SK-N-SH treated with all-trans-retinoic acid at 6 μM for 48 hours (cell line): ENCODE data around the gene FBXO48.
A peak's percentile ranks its signal among the peaks of the same experiment; 100 is the strongest.
"Not testable (repeated sequence)": the region's sequence is repeated elsewhere in the genome, so short reads cannot be mapped to it uniquely, and the experiment has no call there.

Experiments
- ATAC-seq: fragments of 200-7000 bp; cut with Tn5 transposase; 3 replicates; pipeline ENCODE4 v1.9.1; 2020; ENCODE audit warnings: mild to moderate bottlenecking, moderate library complexity
- ARNTL ChIP-seq: fragments of 450-650 bp; formaldehyde crosslinking; IDR thresholded peaks from 2 replicates; pipeline ENCODE4 v1.5.0; 2020; ENCODE audit warnings: low read depth, mild to moderate bottlenecking, moderate library complexity, borderline replicate concordance
- BACH2 ChIP-seq: fragments of 250-450 bp; sonication (Bioruptor Pico); IDR thresholded peaks from 2 replicates; pipeline ENCODE4 v1.9.0; 2021; ENCODE audit warnings: mild to moderate bottlenecking, borderline replicate concordance
- CREB5 ChIP-seq: fragments of 250-450 bp; sonication (Bioruptor Pico); IDR thresholded peaks from 2 replicates; pipeline ENCODE4 v1.5.1; 2020; ENCODE audit warnings: low read depth, mild to moderate bottlenecking, moderate library complexity
- CSDC2 ChIP-seq: fragments of 250-450 bp; sonication (Bioruptor Pico); IDR thresholded peaks from 2 replicates; pipeline ENCODE4 v1.5.0; 2020; ENCODE audit warnings: mild to moderate bottlenecking, moderate library complexity
- GLIS3 ChIP-seq: fragments of 250-450 bp; sonication (Bioruptor Pico); IDR thresholded peaks from 2 replicates; pipeline ENCODE4 v1.5.0; 2020; ENCODE audit warnings: mild to moderate bottlenecking, moderate library complexity
- ISL1 ChIP-seq: fragments of 250-450 bp; sonication (Bioruptor Pico); IDR thresholded peaks from 2 replicates; pipeline ENCODE4 v2.1.2; 2022; ENCODE audit warnings: mild to moderate bottlenecking, moderate library complexity
- OSR1 ChIP-seq: fragments of 250-450 bp; sonication (Bioruptor Pico); IDR thresholded peaks from 2 replicates; pipeline ENCODE4 v1.8.0; 2022; ENCODE audit warnings: moderate library complexity, mild to moderate bottlenecking, inconsistent platforms
- PPARA ChIP-seq: fragments of 250-450 bp; sonication (Bioruptor Pico); IDR thresholded peaks from 2 replicates; pipeline ENCODE4 v1.5.0; 2020; ENCODE audit warnings: mild to moderate bottlenecking, borderline replicate concordance
- TCF4 ChIP-seq: fragments of 250-450 bp; sonication (Bioruptor Pico); IDR thresholded peaks from 2 replicates; pipeline ENCODE4 v1.8.0; 2021; ENCODE audit warnings: mild to moderate bottlenecking, moderate library complexity, borderline replicate concordance
- TOX ChIP-seq: fragments of 250-450 bp; sonication (Bioruptor Pico); IDR thresholded peaks from 2 replicates; pipeline ENCODE4 v1.8.0; 2021; ENCODE audit warnings: mild to moderate bottlenecking, moderate library complexity, borderline replicate concordance
- ZC3H10 ChIP-seq: fragments of 250-450 bp; sonication (Bioruptor Pico); IDR thresholded peaks from 2 replicates; pipeline ENCODE4 v1.5.1; 2021; ENCODE audit warnings: mild to moderate bottlenecking, moderate library complexity
- ZFP3 ChIP-seq: fragments of 250-450 bp; sonication (Bioruptor Pico); IDR thresholded peaks from 2 replicates; pipeline ENCODE4 v1.5.0; 2020; ENCODE audit warnings: mild to moderate bottlenecking, moderate library complexity
- ZFP30 ChIP-seq: fragments of 450-650 bp; formaldehyde crosslinking; IDR thresholded peaks from 2 replicates; pipeline ENCODE4 v1.5.0; 2022; ENCODE audit warnings: mild to moderate bottlenecking, moderate library complexity
- ZNF565 ChIP-seq: fragments of 450-650 bp; formaldehyde crosslinking; conservative IDR thresholded peaks from 2 replicates; pipeline ENCODE4 v1.5.0; 2020; ENCODE audit warnings: low read depth, mild to moderate bottlenecking, moderate library complexity
- ZNF70 ChIP-seq: fragments of 450-650 bp; formaldehyde crosslinking; IDR thresholded peaks from 2 replicates; pipeline ENCODE4 v1.5.0; 2020; ENCODE audit warnings: mild to moderate bottlenecking, moderate library complexity
- TF ChIP-seq, protein P1 (sequence below): fragments of 250-450 bp; sonication (Bioruptor Pico); IDR thresholded peaks from 2 replicates; pipeline ENCODE4 v1.5.1; 2021; ENCODE audit warnings: mild to moderate bottlenecking, moderate library complexity
- TF ChIP-seq, protein P2 (sequence below): fragments of 250-450 bp; sonication (Bioruptor Pico); IDR thresholded peaks from 2 replicates; pipeline ENCODE4 v1.5.0; 2020; ENCODE audit warnings: mild to moderate bottlenecking, moderate library complexity
- TF ChIP-seq, protein P3 (sequence below): fragments of 250-450 bp; sonication (Bioruptor Pico); IDR thresholded peaks from 2 replicates; pipeline ENCODE4 v1.8.0; 2020; ENCODE audit warnings: mild to moderate bottlenecking, moderate library complexity, borderline replicate concordance
- TF ChIP-seq, protein P4 (sequence below): fragments of 250-450 bp; sonication (Bioruptor Pico); IDR thresholded peaks from 2 replicates; pipeline ENCODE4 v1.8.0; 2021; ENCODE audit warnings: low read depth, mild to moderate bottlenecking, moderate library complexity, borderline replicate concordance

Gene FBXO48

DNA sequence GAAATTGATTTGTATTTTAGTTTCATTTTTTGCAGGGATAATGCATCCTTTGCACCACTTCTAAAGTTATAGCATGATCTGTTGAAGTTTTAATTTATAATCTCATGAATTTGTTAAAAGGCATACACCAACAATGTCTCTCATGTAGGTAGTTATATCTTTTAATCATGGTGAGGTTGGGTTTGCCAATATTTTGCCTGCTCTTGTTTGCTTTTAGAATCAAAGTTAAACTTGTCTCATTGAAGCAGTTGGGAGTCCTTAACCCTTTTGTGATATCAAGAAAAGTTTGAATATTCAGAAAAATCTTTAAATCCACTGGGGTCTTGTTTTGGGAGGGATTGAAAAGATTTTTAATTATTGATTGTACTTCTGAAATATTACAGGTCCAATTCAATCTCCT lies 32.0 kb upstream of the FBXO48 start:
- TF ChIP-seq CREB5 (CRISPR knock-in tag), result no peak
- ATAC-seq, result no peak

DNA sequence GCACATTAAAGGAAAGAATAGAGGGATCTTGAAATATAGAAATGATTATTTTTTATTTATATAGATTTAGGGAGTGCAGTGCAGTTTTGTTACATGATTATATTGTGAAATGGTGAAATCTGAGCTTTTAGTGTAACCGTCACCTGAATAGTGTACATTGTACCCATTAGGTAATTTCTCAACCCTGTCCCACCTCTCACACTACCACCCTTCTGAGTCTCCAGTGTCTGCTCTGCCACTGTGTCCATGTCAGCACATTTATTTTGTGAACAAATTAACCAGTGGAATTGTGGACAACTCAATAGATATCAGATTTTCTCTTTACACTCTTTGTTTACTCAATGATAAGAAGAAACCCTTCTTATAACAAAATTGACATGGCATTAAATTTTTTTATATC lies 24.5 kb upstream of the FBXO48 start:
- ATAC-seq, result no peak
- TF ChIP-seq OSR1, result no peak
- TF ChIP-seq, protein P1, sequence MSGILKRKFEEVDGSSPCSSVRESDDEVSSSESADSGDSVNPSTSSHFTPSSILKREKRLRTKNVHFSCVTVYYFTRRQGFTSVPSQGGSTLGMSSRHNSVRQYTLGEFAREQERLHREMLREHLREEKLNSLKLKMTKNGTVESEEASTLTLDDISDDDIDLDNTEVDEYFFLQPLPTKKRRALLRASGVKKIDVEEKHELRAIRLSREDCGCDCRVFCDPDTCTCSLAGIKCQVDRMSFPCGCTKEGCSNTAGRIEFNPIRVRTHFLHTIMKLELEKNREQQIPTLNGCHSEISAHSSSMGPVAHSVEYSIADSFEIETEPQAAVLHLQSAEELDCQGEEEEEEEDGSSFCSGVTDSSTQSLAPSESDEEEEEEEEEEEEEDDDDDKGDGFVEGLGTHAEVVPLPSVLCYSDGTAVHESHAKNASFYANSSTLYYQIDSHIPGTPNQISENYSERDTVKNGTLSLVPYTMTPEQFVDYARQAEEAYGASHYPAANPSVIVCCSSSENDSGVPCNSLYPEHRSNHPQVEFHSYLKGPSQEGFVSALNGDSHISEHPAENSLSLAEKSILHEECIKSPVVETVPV, result no peak
- TF ChIP-seq ZNF565 (CRISPR knock-in tag), result no peak
- no peak for TF ChIP-seq ZC3H10 (CRISPR knock-in tag)
- no peak for TF ChIP-seq GLIS3 (CRISPR knock-in tag)
- TF ChIP-seq BACH2 (CRISPR knock-in tag), result no peak
- no peak for TF ChIP-seq TOX (CRISPR knock-in tag)
- no peak for TF ChIP-seq TCF4
- TF ChIP-seq ARNTL (CRISPR knock-in tag), result no peak

- TF ChIP-seq, protein P2, sequence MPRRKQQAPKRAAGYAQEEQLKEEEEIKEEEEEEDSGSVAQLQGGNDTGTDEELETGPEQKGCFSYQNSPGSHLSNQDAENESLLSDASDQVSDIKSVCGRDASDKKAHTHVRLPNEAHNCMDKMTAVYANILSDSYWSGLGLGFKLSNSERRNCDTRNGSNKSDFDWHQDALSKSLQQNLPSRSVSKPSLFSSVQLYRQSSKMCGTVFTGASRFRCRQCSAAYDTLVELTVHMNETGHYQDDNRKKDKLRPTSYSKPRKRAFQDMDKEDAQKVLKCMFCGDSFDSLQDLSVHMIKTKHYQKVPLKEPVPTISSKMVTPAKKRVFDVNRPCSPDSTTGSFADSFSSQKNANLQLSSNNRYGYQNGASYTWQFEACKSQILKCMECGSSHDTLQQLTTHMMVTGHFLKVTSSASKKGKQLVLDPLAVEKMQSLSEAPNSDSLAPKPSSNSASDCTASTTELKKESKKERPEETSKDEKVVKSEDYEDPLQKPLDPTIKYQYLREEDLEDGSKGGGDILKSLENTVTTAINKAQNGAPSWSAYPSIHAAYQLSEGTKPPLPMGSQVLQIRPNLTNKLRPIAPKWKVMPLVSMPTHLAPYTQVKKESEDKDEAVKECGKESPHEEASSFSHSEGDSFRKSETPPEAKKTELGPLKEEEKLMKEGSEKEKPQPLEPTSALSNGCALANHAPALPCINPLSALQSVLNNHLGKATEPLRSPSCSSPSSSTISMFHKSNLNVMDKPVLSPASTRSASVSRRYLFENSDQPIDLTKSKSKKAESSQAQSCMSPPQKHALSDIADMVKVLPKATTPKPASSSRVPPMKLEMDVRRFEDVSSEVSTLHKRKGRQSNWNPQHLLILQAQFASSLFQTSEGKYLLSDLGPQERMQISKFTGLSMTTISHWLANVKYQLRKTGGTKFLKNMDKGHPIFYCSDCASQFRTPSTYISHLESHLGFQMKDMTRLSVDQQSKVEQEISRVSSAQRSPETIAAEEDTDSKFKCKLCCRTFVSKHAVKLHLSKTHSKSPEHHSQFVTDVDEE (CRISPR knock-in tag), result no peak
- TF ChIP-seq, protein P1, result no peak
- TF ChIP-seq PPARA (no peak), ARNTL (CRISPR knock-in tag) (no peak), GLIS3 (CRISPR knock-in tag) (no peak), CSDC2 (CRISPR knock-in tag) (no peak), ZFP30 (no peak), ISL1 (CRISPR knock-in tag) (no peak)
- no peak for ATAC-seq
Observed at GRCh38 chr2:68489282-68489681, 22.2 kb upstream of the FBXO48 start.

- ATAC-seq, result not testable (repeated sequence)
Observed at GRCh38 chr2:68488605-68489004, 21.5 kb upstream of the FBXO48 start.

GRCh38 chr2:68487773-68488355 lies 20.8 kb upstream of the FBXO48 start:
- no peak for TF ChIP-seq TOX (CRISPR knock-in tag)
- no peak for TF ChIP-seq ZFP30
- no peak for TF ChIP-seq TCF4
- TF ChIP-seq, protein P3, sequence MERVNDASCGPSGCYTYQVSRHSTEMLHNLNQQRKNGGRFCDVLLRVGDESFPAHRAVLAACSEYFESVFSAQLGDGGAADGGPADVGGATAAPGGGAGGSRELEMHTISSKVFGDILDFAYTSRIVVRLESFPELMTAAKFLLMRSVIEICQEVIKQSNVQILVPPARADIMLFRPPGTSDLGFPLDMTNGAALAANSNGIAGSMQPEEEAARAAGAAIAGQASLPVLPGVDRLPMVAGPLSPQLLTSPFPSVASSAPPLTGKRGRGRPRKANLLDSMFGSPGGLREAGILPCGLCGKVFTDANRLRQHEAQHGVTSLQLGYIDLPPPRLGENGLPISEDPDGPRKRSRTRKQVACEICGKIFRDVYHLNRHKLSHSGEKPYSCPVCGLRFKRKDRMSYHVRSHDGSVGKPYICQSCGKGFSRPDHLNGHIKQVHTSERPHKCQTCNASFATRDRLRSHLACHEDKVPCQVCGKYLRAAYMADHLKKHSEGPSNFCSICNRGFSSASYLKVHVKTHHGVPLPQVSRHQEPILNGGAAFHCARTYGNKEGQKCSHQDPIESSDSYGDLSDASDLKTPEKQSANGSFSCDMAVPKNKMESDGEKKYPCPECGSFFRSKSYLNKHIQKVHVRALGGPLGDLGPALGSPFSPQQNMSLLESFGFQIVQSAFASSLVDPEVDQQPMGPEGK, result no peak
- TF ChIP-seq CREB5 (CRISPR knock-in tag), result no peak
- TF ChIP-seq ZC3H10 (CRISPR knock-in tag), result no peak
- TF ChIP-seq, protein P4, sequence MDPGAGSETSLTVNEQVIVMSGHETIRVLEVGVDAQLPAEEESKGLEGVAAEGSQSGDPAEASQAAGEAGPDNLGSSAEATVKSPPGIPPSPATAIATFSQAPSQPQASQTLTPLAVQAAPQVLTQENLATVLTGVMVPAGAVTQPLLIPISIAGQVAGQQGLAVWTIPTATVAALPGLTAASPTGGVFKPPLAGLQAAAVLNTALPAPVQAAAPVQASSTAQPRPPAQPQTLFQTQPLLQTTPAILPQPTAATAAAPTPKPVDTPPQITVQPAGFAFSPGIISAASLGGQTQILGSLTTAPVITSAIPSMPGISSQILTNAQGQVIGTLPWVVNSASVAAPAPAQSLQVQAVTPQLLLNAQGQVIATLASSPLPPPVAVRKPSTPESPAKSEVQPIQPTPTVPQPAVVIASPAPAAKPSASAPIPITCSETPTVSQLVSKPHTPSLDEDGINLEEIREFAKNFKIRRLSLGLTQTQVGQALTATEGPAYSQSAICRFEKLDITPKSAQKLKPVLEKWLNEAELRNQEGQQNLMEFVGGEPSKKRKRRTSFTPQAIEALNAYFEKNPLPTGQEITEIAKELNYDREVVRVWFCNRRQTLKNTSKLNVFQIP (CRISPR knock-in tag), result no peak
- no peak for TF ChIP-seq ZNF70 (CRISPR knock-in tag)
- TF ChIP-seq ZNF565 (CRISPR knock-in tag), result no peak
- TF ChIP-seq, protein P1, result no peak
- no peak for TF ChIP-seq OSR1
- no peak for TF ChIP-seq ZFP3 (CRISPR knock-in tag)
- no peak for TF ChIP-seq ISL1 (CRISPR knock-in tag)
- TF ChIP-seq CSDC2 (CRISPR knock-in tag), result no peak
- no peak for TF ChIP-seq PPARA
- peak; percentile 84 for ATAC-seq
